Activated T-cell treated with anti-CD3 and anti-CD28 coated beads, Interleukin-2, amount 50 U/mL, for 72 hours (primary cell): ENCODE measurements around the gene VPREB1. TPM values are rescaled to one million over a fixed set of nuclear protein-coding genes. Genes with fewer than 3 reads are reported as not detected.
"Not testable (repeated sequence)": the region's sequence is repeated elsewhere in the genome, so short reads cannot be mapped to it uniquely, and the experiment has no call there.

Experiments used
- ATAC-seq, 2 donors: fragments of 150-1000 bp; cut with Tn5 transposase; replicated peaks in 1 of 2; 2 replicates each; pipeline ENCODE4 v1.10.0; 2021; ENCODE audit warnings: moderate library complexity in 2 of 2, mild to moderate bottlenecking in 1 of 2
- DNase-seq, 2 donors: peaks; one replicate each; pipeline ENCODE4 v3.0.0; 2021 to 2022; ENCODE audit warnings: mixed read lengths in 1 of 2
- H3K27ac Mint-ChIP-seq: one replicate; pipeline ENCODE4 v1.8.0; 2022; ENCODE audit warnings: mild to moderate bottlenecking, moderate library complexity, mixed read lengths
- H3K27me3 Mint-ChIP-seq: one replicate; pipeline ENCODE4 v1.8.0; 2022; ENCODE audit warnings: low read depth, mixed read lengths
- H3K36me3 Mint-ChIP-seq, 2 donors: one replicate each; pipeline ENCODE4 v1.8.0; 2022; ENCODE audit warnings: mixed read lengths in 2 of 2, mild to moderate bottlenecking in 1 of 2; ENCODE audit not compliant: insufficient read depth in 2 of 2
- H3K4me1 Mint-ChIP-seq: one replicate; pipeline ENCODE4 v1.8.0; 2022; ENCODE audit warnings: low read depth, mixed read lengths
- H3K4me3 Mint-ChIP-seq, 2 donors: one replicate each; pipeline ENCODE4 v1.8.0; 2022; ENCODE audit warnings: mild to moderate bottlenecking in 2 of 2, mixed read lengths in 2 of 2, moderate library complexity in 2 of 2
- H3K9me3 Mint-ChIP-seq, 2 donors: one replicate each; pipeline ENCODE4 v1.8.0; 2022; ENCODE audit warnings: mixed read lengths in 2 of 2
- total RNA-seq, 2 donors: library from RNA; stranded (reverse); gene quantifications; one replicate each; pipeline ENCODE4 v1.2.3, GENCODE V29; 2022

VPREB1 gene
- total RNA-seq, 2 donors from 2014 or later = not detected

DNA sequence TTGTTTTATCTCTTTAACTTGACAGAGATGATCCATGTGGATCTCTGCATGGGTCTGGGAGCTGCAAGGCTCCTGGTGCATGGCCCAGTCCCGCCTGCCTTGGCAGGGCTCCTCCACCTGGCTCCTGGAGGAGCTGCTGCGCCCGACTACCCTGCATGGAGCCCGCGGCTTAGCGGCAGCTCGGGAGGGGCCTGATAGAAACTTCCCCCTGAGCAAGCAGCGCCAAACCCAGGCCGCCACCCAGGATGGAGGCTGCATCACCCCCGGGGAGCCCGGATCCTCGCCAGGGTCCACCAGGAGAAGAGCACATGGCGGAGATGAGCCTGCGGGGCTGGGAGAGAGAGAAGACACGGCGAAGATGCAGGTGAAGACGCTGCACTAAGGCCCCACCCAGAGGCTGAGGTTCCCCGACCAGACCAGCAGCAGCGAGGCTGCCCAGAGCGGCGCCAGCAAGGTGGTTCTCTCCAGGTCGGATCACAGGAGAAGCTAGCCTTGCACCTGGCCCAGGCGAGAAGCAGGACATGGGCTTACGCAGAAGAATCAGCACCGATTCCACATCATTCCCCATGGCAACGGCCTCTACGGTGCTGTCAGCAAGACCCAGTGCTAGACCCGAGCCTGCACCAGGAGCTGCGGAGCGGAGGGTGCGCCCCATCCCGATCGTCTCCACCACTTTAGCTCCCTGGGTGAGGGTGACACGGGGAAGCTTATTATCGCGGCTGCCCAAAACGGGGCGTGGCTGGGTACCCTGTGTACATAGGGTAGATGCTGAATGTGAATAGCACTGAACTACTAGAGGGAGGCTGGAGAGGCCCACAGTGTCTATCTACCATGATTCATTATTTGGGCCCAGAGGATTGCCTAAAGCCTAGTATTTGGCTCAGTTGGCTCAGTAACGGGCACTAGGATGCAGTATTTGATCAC, 41.3 kb upstream of the VPREB1 start:
- H3K27ac Mint-ChIP-seq = no peak overlapping the region
- no peaks in the 10 kb centered on the region for H3K36me3 Mint-ChIP-seq
- peaks cover 12% of the 10 kb centered on the region for H3K27me3 Mint-ChIP-seq
- ATAC-seq (no peak), DNase-seq (no peak)
- no peaks in the 10 kb centered on the region for H3K9me3 Mint-ChIP-seq
- peaks cover 8% of the 10 kb centered on the region for H3K4me1 Mint-ChIP-seq
- H3K4me3 Mint-ChIP-seq = no peak overlapping the region

DNA sequence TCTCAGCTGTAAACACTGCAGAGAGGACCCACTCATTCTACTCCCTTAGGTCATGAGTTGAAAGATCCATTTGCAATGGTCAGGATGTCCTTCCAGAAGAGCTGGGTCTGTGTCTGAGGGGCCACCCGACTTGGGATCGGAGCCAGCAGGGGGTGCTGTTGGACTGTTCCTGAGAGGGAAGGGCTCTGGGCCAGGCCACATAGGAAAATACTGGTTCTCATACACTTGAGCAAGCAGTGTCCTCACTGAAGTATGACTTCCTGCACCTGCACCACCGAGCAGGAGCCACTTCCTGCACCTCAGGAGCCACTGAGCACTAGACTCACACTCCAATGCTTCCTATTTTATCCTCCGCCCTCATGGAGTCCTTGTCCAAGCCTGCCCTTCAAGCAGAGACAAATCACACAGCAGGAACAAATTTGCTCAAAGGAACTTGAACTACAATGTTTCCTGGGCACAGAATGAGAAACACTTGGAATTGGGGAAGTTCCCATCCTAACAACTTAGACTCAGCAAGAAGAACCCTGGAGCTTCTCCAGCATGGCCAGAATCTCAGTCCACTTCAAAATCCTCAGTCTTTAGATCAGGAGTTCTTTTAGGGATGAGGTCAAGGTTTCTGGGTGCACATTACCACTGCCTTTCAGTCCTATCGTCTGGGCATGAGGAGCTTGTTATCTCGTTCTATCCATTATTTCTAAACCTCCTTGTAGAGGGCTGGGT, 36.6 kb upstream of the VPREB1 start:
- ATAC-seq (peak; percentile 63 to 64), DNase-seq (peak; percentile 89 to 92)
- Mint-ChIP-seq H3K4me3 (peak overlapping the region; percentile 31 to 66), H3K9me3 (no peaks in the 10 kb centered on the region), H3K27ac (peak overlapping the region; percentile 14), H3K27me3 (peaks cover 6% of the 10 kb centered on the region), H3K36me3 (no peaks in the 10 kb centered on the region), H3K4me1 (peaks cover 41% of the 10 kb centered on the region)

DNA sequence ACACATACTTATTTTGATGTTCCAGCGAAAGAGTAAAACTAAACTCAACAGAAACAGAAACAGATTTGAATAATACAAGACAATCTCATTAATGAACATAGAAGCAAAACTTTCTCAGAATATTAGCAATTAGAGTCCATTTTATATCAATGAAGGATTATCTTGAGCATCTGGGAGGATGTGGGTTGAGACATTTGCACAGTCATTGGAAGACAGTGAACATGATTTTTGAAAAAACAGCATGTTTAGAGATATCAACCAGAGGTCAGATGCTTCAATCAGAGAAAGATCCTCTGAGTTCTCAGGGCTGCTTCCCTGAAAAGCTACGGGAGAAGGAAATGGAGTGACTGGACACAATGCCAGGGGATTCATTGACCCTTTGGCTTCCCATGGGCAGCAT, 35.9 kb upstream of the VPREB1 start:
- H3K27me3 Mint-ChIP-seq = peaks cover 6% of the 10 kb centered on the region
- no peaks in the 10 kb centered on the region for H3K9me3 Mint-ChIP-seq
- H3K4me3 Mint-ChIP-seq = peak overlapping the region; percentile 15 to 32
- DNase-seq = no peak
- no peak overlapping the region for H3K27ac Mint-ChIP-seq
- H3K4me1 Mint-ChIP-seq = peaks cover 41% of the 10 kb centered on the region
- no peaks in the 10 kb centered on the region for H3K36me3 Mint-ChIP-seq
- no peak for ATAC-seq

DNA sequence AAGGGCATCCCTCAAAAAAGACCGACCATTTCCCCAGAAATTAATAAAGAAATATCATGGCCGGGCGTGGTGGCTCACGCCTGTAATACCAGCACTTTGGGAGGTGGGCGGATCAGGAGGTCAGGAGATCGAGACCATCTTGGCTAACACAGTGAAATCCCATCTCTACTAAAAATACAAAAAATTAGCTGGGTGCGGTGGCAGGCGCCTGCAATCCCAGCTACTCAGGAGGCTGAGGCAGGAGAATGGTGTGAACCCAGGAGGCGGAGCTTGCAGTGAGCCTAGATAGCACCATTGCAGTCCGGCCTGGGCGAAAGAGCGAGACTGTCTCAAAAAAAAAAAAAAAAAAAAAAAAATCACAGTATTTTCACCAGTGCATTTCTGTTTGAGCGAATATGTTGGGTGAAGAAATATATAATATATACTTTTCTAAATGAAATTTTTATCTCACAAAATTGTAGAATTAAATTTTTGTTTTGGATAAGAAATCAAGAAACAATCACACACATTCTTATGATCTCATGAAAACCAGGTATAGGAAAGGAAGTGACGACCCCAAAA, 35.4 kb upstream of the VPREB1 start:
- H3K27me3 Mint-ChIP-seq, H3K27ac Mint-ChIP-seq, DNase-seq, H3K9me3 Mint-ChIP-seq, H3K36me3 Mint-ChIP-seq, ATAC-seq: not testable (repeated sequence)
- H3K4me3 Mint-ChIP-seq = peak overlapping the region; percentile 47 to 69
- H3K4me1 Mint-ChIP-seq = peaks cover 41% of the 10 kb centered on the region

DNA sequence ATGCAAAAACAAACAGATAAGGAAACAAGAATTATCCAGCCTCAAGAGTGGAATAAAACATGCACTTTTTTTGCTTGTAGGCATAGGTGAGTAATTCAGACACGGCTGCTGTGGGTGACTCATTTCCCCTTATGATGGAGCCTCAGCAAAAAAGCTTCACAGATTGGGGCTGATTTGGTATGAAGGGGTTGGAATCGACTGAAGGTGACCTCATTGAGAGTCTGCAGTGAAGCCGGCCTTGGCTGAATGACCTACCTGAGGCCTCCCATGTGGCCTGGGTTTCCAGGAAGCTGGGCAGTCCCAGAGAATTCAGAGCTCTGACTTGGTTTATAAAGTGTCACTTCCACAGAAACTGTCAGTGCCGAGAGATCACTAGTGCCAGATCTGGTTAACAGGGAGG, 34.2 kb upstream of the VPREB1 start:
- no peaks in the 10 kb centered on the region for H3K36me3 Mint-ChIP-seq
- H3K4me1 Mint-ChIP-seq = peaks cover 48% of the 10 kb centered on the region
- ATAC-seq (peak; percentile 92 to 95), DNase-seq (peak; percentile 79 to 85)
- peak overlapping the region; percentile 96 for H3K27ac Mint-ChIP-seq
- peak overlapping the region; percentile 78 to 80 for H3K4me3 Mint-ChIP-seq
- H3K27me3 Mint-ChIP-seq = peaks cover 6% of the 10 kb centered on the region
- H3K9me3 Mint-ChIP-seq = no peaks in the 10 kb centered on the region

DNA sequence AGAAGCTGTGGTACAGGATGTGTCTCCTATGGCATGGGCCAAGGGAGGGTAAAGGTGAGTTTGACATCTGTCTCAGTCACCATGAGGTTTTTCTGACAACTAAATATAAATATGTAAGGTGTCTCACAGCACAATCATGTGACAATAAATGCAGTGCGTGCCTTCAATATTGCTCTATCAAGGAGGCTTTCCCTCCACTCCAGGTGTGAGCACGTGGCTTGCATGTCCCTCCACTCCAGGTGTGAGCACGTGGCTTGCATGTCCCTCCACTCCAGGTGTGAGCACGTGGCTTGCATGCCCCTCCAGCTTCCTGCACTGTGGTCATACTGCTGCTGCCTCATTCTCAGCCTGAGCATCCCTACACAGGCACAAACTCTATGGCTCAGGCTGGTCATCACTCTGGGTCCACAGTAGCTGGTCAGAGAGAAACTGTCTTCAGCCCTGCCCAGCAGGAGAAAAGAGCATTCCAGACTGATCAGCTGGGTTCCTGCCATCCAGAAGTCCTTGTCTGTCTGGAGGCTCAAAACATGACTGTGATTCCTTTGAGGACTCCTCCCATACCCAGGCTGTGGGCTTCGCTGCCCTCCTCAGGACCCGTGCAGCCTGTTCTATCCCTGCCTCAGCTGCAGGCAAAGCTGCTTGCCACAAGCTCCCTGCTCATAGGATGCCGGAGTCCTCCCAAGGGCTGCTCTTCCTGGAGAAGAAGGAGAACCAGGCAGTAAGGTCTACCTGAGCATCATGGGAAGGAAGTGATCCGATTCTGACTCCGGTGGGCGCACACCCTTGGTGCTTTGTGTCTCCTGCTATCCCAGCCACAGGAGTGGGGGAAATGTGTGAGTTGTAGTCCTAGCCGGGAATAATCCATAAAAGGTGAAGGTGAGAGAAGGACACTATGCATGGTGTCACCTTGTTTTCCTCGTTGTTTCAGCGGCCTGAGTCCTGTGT, 33.4 kb upstream of the VPREB1 start:
- H3K4me3 Mint-ChIP-seq = peak overlapping the region; percentile 78 to 80
- peaks cover 56% of the 10 kb centered on the region for H3K4me1 Mint-ChIP-seq
- peaks cover 6% of the 10 kb centered on the region for H3K27me3 Mint-ChIP-seq
- no peaks in the 10 kb centered on the region for H3K36me3 Mint-ChIP-seq
- DNase-seq (no peak), ATAC-seq (no peak)
- peak overlapping the region; percentile 96 for H3K27ac Mint-ChIP-seq
- no peaks in the 10 kb centered on the region for H3K9me3 Mint-ChIP-seq

DNA sequence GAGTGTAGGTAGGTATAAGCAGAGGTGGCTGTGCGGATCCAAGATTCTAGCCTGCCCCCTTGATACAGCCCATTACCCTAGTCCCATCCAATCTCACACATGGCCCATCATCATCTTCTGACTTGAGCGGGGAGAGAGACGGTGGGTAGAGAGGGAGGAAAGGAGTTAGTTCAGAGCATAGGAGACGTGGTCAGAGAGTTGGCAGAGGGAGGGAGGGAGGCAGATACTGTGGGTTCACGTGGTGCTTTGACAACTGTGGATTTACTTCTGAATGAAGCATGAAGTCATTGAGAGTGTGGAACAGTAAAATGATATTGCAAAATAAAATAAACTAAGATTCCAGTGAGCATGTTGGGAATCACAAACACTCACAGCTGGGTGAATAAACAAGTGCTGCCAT, 31.4 kb upstream of the VPREB1 start:
- Mint-ChIP-seq H3K9me3 (no peaks in the 10 kb centered on the region), H3K4me3 (no peak overlapping the region), H3K27me3 (peaks cover 6% of the 10 kb centered on the region), H3K27ac (no peak overlapping the region), H3K36me3 (no peaks in the 10 kb centered on the region), H3K4me1 (peaks cover 55% of the 10 kb centered on the region)
- ATAC-seq (no peak), DNase-seq (no peak)

DNA sequence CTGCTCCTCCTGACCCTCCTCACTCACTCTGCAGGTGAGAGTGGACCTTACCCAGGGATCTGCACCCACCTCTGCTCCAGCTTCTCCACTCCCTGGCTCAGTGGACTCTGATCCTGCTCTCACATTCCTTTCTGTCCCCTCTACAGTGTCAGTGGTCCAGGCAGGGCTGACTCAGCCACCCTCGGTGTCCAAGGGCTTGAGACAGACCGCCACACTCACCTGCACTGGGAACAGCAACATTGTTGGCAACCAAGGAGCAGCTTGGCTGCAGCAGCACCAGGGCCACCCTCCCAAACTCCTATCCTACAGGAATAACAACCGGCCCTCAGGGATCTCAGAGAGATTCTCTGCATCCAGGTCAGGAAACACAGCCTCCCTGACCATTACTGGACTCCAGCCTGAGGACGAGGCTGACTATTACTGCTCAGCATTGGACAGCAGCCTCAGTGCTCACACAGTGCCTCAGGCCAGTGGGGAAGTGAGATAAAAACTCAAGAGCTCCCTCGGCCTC, 29.7 kb upstream of the VPREB1 start:
- Mint-ChIP-seq H3K27me3 (peaks cover 6% of the 10 kb centered on the region), H3K4me3 (no peak overlapping the region), H3K27ac (no peak overlapping the region), H3K4me1 (peaks cover 40% of the 10 kb centered on the region), H3K9me3 (no peaks in the 10 kb centered on the region), H3K36me3 (no peaks in the 10 kb centered on the region)
- ATAC-seq = no peak
- DNase-seq = no peak

DNA sequence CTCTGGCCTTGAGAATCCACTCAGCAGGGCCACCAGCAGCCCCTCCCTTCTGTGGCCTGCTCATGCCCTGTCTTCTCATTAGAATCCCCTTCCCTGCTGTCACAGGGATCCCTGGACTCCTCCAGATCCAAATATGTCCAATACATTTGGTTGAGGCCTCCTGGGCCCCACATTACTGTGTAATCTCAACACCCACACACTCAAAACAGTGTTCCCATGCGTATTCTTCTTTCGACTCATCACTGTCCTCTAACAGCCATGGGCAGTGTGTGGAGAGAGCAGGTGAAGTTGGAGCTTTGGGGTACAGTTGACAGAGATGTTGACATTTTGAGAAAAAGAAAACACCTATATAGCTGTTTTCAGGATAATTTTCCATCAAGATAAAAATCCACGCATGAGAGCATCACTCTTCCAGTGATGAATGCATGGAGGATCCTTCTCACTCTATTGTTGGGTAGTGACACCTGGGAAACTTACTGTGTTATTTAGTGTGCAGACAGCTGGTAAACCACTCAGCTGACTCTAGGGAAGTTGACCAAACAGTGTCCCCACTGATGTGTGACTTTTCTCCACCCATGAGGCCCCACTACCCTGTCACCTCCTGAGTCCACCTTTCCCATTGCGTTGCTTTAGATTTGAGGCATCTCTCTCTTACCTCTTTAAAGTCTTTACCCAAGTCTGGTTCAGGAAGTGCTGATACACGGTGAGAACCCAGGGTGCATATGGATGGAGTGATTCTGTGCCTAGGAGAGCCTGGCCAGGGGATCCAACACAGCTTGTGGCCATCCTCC, 28.7 kb upstream of the VPREB1 start:
- H3K27ac Mint-ChIP-seq = no peak overlapping the region
- no peaks in the 10 kb centered on the region for H3K9me3 Mint-ChIP-seq
- no peaks in the 10 kb centered on the region for H3K36me3 Mint-ChIP-seq
- H3K4me1 Mint-ChIP-seq = peaks cover 31% of the 10 kb centered on the region
- ATAC-seq (peak; percentile 63 to 71), DNase-seq (peak; percentile 14 to 21)
- H3K4me3 Mint-ChIP-seq = no peak overlapping the region
- H3K27me3 Mint-ChIP-seq = peaks cover 6% of the 10 kb centered on the region

DNA sequence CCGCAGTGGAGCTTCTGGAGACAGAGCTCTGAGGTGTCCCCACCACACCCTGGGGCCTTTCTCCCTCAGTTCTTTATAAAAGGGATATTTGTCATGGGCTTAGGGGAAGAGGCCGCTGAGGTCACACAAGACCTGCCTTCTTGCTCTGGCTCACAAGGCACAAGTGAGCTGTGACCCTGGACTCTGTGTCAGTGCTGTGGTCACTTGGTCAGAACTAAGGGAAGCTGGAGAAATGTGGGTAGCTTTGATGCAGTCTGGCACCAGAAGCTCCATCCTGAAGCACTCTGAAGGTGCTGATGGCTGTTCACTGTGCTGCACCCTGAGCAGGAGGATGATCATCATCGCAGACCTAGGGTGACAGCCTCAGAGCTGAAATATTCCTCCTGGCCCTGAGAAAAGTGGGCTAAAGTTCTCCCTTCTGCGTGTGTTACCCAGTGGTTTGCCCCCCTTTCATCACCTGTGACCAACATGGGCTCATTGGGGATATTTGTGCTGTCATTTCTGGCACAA, 28.1 kb upstream of the VPREB1 start:
- DNase-seq = no peak
- Mint-ChIP-seq H3K9me3 (no peaks in the 10 kb centered on the region), H3K27me3 (peaks cover 4% of the 10 kb centered on the region), H3K4me3 (no peak overlapping the region), H3K36me3 (no peaks in the 10 kb centered on the region), H3K4me1 (peaks cover 24% of the 10 kb centered on the region), H3K27ac (no peak overlapping the region)
- ATAC-seq = peak; percentile 58 to 62

DNA sequence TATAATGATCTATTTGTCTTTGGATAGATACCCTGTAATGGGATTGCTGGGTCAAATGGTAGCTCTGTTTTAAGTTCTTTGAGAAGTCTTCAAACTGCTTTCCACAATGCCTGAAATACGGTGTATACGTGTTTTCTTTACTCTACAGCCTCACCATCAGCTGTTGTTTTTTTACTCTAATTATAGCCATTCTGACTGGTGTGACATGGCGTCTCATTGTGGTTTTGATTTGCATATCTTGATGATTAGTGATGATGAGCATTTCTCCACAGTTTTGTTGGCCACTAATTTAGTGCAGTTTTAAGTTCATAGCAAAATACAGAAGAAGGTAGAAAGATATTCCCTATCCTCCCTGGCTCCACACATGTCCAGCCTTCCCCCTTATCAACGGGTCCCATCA, 26.3 kb upstream of the VPREB1 start:
- Mint-ChIP-seq H3K4me1 (peaks cover 21% of the 10 kb centered on the region), H3K4me3 (no peak overlapping the region), H3K36me3 (no peaks in the 10 kb centered on the region), H3K9me3 (no peaks in the 10 kb centered on the region), H3K27me3 (no peaks in the 10 kb centered on the region), H3K27ac (no peak overlapping the region)
- DNase-seq (no peak), ATAC-seq (no peak)
